Measurements from ENCODE around the gene BPGM. TPM values are rescaled to one million over a fixed set of nuclear protein-coding genes. Genes with fewer than 3 reads are reported as not detected.
"Not testable (repeated sequence)": the region's sequence is repeated elsewhere in the genome, so short reads cannot be mapped to it uniquely, and the experiment has no call there.

Gene BPGM
- total RNA-seq, 1 donor from 2014 or later: 49.7 TPM

- no peaks in the 10 kb centered on the region for H4K20me1 ChIP-seq (ENCODE audit: low read depth)
- TF ChIP-seq EZH2 (IDR thresholded peaks at IDR 0.05) (no peak), EZH2phosphoT487 (IDR thresholded peaks at IDR 0.05) (no peak), CTCF (IDR thresholded peaks at IDR 0.05) (no peak)
- no peaks in the 10 kb centered on the region for H3K4me1 ChIP-seq
Measured at GRCh38 chr7:134639683-134640279, 6.9 kb upstream of the BPGM start.

GRCh38 chr7:134640842-134641715 lies 5.6 kb upstream of the BPGM start:
- no peaks in the 10 kb centered on the region for H3K4me1 Mint-ChIP-seq
- no peak overlapping the region for H3K27ac ChIP-seq

More at GRCh38 chr7:134639683-134640279, 6.9 kb upstream of the BPGM start:
- peaks cover 4% of the 10 kb centered on the region for H3K27me3 ChIP-seq
- no peaks in the 10 kb centered on the region for H3K4me1 Mint-ChIP-seq
- H3K4me2 ChIP-seq: no peak overlapping the region
- H3K9ac ChIP-seq: no peak overlapping the region
- no peak overlapping the region for H3K27ac ChIP-seq
- no peak overlapping the region for H3K27ac Mint-ChIP-seq
- H3K4me3 ChIP-seq: no peak overlapping the region
- H2AFZ ChIP-seq (replicated peaks): no peak overlapping the region
- H3F3A ChIP-seq (ENCODE audit: low read depth): no peaks in the 10 kb centered on the region
- no peaks in the 10 kb centered on the region for H3K9me3 Mint-ChIP-seq
- no peaks in the 10 kb centered on the region for H3K36me3 Mint-ChIP-seq
- no peaks in the 10 kb centered on the region for H3K9me3 ChIP-seq (ENCODE audit: low read depth)
- H3K4me3 Mint-ChIP-seq: no peak overlapping the region
- no peak for DNase-seq (ENCODE audit: low spot score)
- H3K27me3 Mint-ChIP-seq (ENCODE audit: insufficient read depth, low read depth): peaks cover 5% of the 10 kb centered on the region
- no peaks in the 10 kb centered on the region for H3K36me3 ChIP-seq
- H3K79me2 ChIP-seq (ENCODE audit: low read depth): no peaks in the 10 kb centered on the region

GRCh38 chr7:134641981-134642380 lies 4.7 kb upstream of the BPGM start:
- not testable (repeated sequence) for H3K4me1 ChIP-seq; H3K27ac Mint-ChIP-seq; H3K27ac ChIP-seq; H3K9me3 Mint-ChIP-seq; H3F3A ChIP-seq (ENCODE audit: low read depth); H3K79me2 ChIP-seq (ENCODE audit: low read depth); H3K27me3 Mint-ChIP-seq (ENCODE audit: insufficient read depth, low read depth); H3K4me1 Mint-ChIP-seq; H3K4me2 ChIP-seq; H3K36me3 Mint-ChIP-seq; H3K4me3 ChIP-seq; DNase-seq (ENCODE audit: low spot score); H3K9me3 ChIP-seq (ENCODE audit: low read depth); H3K27me3 ChIP-seq; H3K9ac ChIP-seq; H3K36me3 ChIP-seq; H3K4me3 Mint-ChIP-seq; H2AFZ ChIP-seq (replicated peaks); H4K20me1 ChIP-seq (ENCODE audit: low read depth)

More at GRCh38 chr7:134640842-134641715, 5.6 kb upstream of the BPGM start:
- no peaks in the 10 kb centered on the region for H3K36me3 ChIP-seq
- no peak for TF ChIP-seq EZH2phosphoT487 (IDR thresholded peaks at IDR 0.05)
- TF ChIP-seq EZH2 (IDR thresholded peaks at IDR 0.05): no peak
- TF ChIP-seq CTCF (IDR thresholded peaks at IDR 0.05): no peak
- H3K27me3 Mint-ChIP-seq (ENCODE audit: insufficient read depth, low read depth): peaks cover 5% of the 10 kb centered on the region
- H3F3A ChIP-seq (ENCODE audit: low read depth): no peaks in the 10 kb centered on the region
- no peaks in the 10 kb centered on the region for H4K20me1 ChIP-seq (ENCODE audit: low read depth)
- no peaks in the 10 kb centered on the region for H3K36me3 Mint-ChIP-seq
- no peak overlapping the region for H3K9ac ChIP-seq
- no peak overlapping the region for H3K27ac Mint-ChIP-seq
- H3K4me3 Mint-ChIP-seq: no peak overlapping the region
- H3K27me3 ChIP-seq: peaks cover 4% of the 10 kb centered on the region
- no peaks in the 10 kb centered on the region for H3K9me3 ChIP-seq (ENCODE audit: low read depth)
- H3K79me2 ChIP-seq (ENCODE audit: low read depth): peaks cover 7% of the 10 kb centered on the region
- no peak overlapping the region for H3K4me3 ChIP-seq
- no peak for DNase-seq (ENCODE audit: low spot score)
- H3K9me3 Mint-ChIP-seq: no peaks in the 10 kb centered on the region
- peaks cover 5% of the 10 kb centered on the region for H3K4me1 ChIP-seq
- H3K4me2 ChIP-seq: no peak overlapping the region
- H2AFZ ChIP-seq (replicated peaks): no peak overlapping the region

GRCh38 chr7:134643131-134643530 lies 3.5 kb upstream of the BPGM start:
- no peak for DNase-seq (ENCODE audit: low spot score)
- no peaks in the 10 kb centered on the region for H3K9me3 Mint-ChIP-seq
- H3K27me3 Mint-ChIP-seq (ENCODE audit: insufficient read depth, low read depth): peaks cover 5% of the 10 kb centered on the region
- Histone ChIP-seq H3K4me2 (no peak overlapping the region), H3K4me1 (peaks cover 5% of the 10 kb centered on the region), H3K36me3 (no peaks in the 10 kb centered on the region), H3K4me3 (no peak overlapping the region), H4K20me1 (ENCODE audit: low read depth) (no peaks in the 10 kb centered on the region), H3F3A (ENCODE audit: low read depth) (no peaks in the 10 kb centered on the region), H3K27ac (no peak overlapping the region), H2AFZ (replicated peaks) (no peak overlapping the region), H3K9ac (no peak overlapping the region), H3K9me3 (ENCODE audit: low read depth) (no peaks in the 10 kb centered on the region), H3K27me3 (peaks cover 4% of the 10 kb centered on the region), H3K79me2 (ENCODE audit: low read depth) (peaks cover 17% of the 10 kb centered on the region)
- no peak overlapping the region for H3K27ac Mint-ChIP-seq
- H3K36me3 Mint-ChIP-seq: no peaks in the 10 kb centered on the region
- TF ChIP-seq EZH2 (IDR thresholded peaks at IDR 0.05) (no peak), EZH2phosphoT487 (IDR thresholded peaks at IDR 0.05) (no peak), CTCF (IDR thresholded peaks at IDR 0.05) (no peak)
- H3K4me1 Mint-ChIP-seq: no peaks in the 10 kb centered on the region
- no peak overlapping the region for H3K4me3 Mint-ChIP-seq
